IPS-15b (cell line): ENCODE measurements around the gene LGALS12.

ENCODE experiments used
- H3K27me3 ChIP-seq: one replicate; pipeline ENCODE4 v1.6.1; 2013; ENCODE audit warnings: low read length; ENCODE audit not compliant: control insufficient read depth, insufficient read depth
- H3K36me3 ChIP-seq: one replicate; pipeline ENCODE4 v1.6.1; 2013; ENCODE audit warnings: low read length; ENCODE audit not compliant: control insufficient read depth, insufficient read depth
- H3K4me1 ChIP-seq: one replicate; pipeline ENCODE4 v1.6.1; 2013; ENCODE audit warnings: mild to moderate bottlenecking, low read length; ENCODE audit not compliant: control insufficient read depth, insufficient read depth
- H3K4me3 ChIP-seq: one replicate; pipeline ENCODE4 v1.5.1; 2013; ENCODE audit warnings: low read depth, low read length
- H3K9ac ChIP-seq: one replicate; pipeline ENCODE4 v1.6.1; 2013; ENCODE audit warnings: low read depth, mild to moderate bottlenecking, low read length
- H3K9me3 ChIP-seq: one replicate; pipeline ENCODE4 v1.6.1; 2013; ENCODE audit warnings: mild to moderate bottlenecking, low read length; ENCODE audit not compliant: control insufficient read depth, insufficient read depth

Gene LGALS12

DNA sequence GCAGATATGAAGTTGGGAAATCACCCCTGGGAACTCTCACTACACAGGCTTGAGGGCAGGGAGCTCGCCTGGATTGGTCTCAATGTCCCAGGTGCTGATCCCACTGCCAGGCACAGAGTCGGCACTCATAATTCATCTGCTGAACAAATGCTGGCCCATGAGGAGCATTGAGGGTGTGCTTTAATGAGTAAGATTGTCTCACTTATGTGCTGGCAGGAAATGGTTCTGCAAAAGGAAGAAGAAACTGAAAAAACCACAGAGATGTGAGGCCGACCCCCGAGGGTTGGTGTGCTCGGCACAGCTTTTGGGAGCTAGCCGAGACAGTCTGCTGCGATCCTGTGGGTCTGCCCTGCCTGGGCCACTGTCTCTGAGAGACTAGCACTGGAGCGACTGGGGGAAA, 47.9 kb downstream of the LGALS12 start:
- H3K36me3 ChIP-seq, result no peaks in the 10 kb centered on the region
- H3K4me1 ChIP-seq, result peaks cover 4% of the 10 kb centered on the region
- no peaks in the 10 kb centered on the region for H3K9me3 ChIP-seq
- H3K27me3 ChIP-seq, result no peaks in the 10 kb centered on the region
- no peak overlapping the region for H3K9ac ChIP-seq
- no peak overlapping the region for H3K4me3 ChIP-seq

DNA sequence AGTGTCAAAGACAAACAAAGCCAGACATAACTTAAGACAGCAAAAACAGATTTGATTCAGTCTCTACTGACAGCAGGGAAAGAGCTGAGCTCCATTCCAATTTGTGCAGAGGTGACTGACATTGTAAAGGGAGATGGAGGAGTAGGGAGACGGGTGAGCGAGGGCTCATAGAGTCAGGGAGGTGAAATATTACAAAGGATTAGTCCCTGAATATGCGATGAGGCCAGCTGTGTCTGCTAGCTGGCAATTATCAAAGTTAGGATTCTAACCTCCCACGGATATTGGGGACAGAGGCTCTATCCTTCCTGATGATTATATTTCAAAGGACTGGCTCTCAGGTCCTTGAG, 49.0 kb downstream of the LGALS12 start:
- no peaks in the 10 kb centered on the region for H3K9me3 ChIP-seq
- no peaks in the 10 kb centered on the region for H3K27me3 ChIP-seq
- H3K36me3 ChIP-seq, result no peaks in the 10 kb centered on the region
- H3K4me1 ChIP-seq, result peaks cover 4% of the 10 kb centered on the region
- no peak overlapping the region for H3K4me3 ChIP-seq
- no peak overlapping the region for H3K9ac ChIP-seq

DNA sequence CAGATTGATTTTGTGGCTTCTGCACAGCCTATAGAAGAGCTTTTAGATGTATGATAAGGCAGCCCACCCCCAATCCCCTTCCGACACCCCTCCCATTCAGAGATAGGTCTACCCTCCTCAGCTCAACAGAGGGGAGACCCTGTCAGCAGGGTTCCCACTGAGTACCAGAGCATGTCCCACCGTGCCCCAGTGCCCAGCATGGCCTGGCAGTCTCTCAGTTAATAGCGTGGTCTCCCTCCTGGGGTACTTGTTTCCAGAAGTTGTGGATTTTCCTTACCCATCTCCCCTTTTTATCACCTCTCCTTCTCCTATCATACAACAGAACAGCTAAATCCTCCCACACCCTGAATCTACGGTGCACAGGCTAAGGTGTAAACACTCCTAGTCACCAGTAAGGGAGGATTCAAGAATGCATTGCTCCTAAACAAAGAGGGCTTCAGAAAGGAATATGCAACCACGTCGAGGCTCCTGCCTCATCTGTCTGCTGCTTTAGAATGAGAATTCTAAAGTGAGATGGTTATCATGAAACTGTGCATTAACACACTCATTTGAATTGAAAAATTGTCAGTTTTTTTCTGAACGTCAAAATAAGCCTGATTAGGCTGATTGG, 50.6 kb downstream of the LGALS12 start:
- peaks cover 4% of the 10 kb centered on the region for H3K4me1 ChIP-seq
- H3K4me3 ChIP-seq, result no peak overlapping the region
- H3K9ac ChIP-seq, result no peak overlapping the region
- H3K36me3 ChIP-seq, result no peaks in the 10 kb centered on the region
- H3K27me3 ChIP-seq, result no peaks in the 10 kb centered on the region
- no peaks in the 10 kb centered on the region for H3K9me3 ChIP-seq

DNA sequence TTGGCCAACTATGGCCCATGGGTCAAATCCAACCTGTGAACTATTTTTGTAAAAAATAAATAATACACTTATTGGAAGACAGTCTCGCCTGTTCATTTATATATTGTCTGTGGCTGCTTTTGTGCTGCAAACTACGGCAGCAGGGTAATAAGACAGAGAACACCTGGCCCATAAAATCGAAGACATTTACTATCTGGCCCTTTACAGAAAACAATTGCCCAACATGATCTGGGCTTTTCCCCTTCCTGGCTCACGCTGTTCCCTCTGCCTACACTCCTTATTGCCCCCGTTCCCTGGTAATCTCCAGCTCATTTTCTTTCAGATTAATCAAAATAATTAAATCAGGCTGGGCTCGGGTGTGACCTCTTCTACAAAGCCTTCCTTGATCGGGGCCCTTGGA, 51.7 kb downstream of the LGALS12 start:
- no peaks in the 10 kb centered on the region for H3K9me3 ChIP-seq
- H3K4me3 ChIP-seq, result no peak overlapping the region
- no peaks in the 10 kb centered on the region for H3K27me3 ChIP-seq
- H3K4me1 ChIP-seq, result peaks cover 4% of the 10 kb centered on the region
- no peak overlapping the region for H3K9ac ChIP-seq
- no peaks in the 10 kb centered on the region for H3K36me3 ChIP-seq

- Histone ChIP-seq H3K4me3 (no peak overlapping the region), H3K9ac (no peak overlapping the region), H3K27me3 (no peaks in the 10 kb centered on the region), H3K9me3 (no peaks in the 10 kb centered on the region), H3K36me3 (no peaks in the 10 kb centered on the region), H3K4me1 (peaks cover 4% of the 10 kb centered on the region)
Observed at GRCh38 chr11:63558459-63559157, 52.7 kb downstream of the LGALS12 start.

- Histone ChIP-seq H3K9me3 (no peaks in the 10 kb centered on the region), H3K4me1 (no peaks in the 10 kb centered on the region), H3K9ac (no peak overlapping the region), H3K4me3 (no peak overlapping the region), H3K36me3 (no peaks in the 10 kb centered on the region), H3K27me3 (no peaks in the 10 kb centered on the region)
Observed at GRCh38 chr11:63560506-63561180, 54.8 kb downstream of the LGALS12 start.

DNA sequence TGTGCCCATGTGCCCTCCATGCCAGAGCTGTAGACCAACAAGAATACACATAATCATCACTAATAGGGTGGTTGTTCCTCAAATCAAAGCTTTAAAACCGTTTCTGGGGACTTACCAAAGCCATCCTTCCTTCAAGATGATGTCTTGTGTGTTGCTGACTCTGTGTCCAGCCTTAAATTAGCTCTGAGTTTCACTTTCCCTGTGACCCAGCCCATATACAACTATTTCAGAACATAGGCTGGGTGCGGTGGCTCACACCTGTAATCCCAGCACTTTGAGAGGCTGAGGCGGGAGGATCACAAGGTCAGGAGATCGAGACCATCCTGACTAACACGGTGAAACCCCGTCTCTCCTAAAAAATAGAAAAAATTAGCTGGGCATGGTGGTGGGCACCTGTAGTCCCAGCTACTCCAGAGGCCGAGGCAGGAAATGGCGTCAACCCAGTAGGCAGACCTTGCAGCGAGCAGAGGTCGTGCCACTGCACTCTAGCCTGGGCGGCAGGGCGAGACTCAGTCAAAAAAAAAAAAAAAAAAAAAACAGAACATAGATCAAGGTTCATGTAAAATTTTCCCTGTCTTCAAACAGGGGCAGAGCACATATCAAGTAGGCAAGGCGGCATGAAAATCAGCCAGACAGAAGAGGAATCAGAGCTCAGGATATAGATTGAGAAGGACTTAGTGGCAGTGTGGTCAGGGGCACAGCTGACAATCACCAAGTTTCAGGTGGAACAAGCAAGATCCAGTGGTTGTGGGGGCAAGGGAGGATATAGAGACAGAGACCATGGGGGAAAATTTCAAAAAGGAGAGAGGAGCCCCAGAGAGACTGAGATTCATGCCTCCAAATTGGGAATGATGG, 57.5 kb downstream of the LGALS12 start, which contains the start of gene PLAAT2:
Gene PLAAT2 (minus strand): TSS at position 179 of the 855 bp plus-strand sequence. CDS start 55 bp downstream, at position 124.
- Histone ChIP-seq H3K4me1 (peaks cover 13% of the 10 kb centered on the region), H3K36me3 (no peaks in the 10 kb centered on the region), H3K9ac (no peak within 1 kb of the TSS), H3K27me3 (no peaks in the 10 kb centered on the region), H3K9me3 (no peaks in the 10 kb centered on the region), H3K4me3 (no peak within 1 kb of the TSS)

- no peaks in the 10 kb centered on the region for H3K27me3 ChIP-seq
- H3K4me1 ChIP-seq, result peaks cover 13% of the 10 kb centered on the region
- H3K36me3 ChIP-seq, result no peaks in the 10 kb centered on the region
- H3K9ac ChIP-seq, result no peak overlapping the region
- no peak overlapping the region for H3K4me3 ChIP-seq
- H3K9me3 ChIP-seq, result no peaks in the 10 kb centered on the region
Observed at GRCh38 chr11:63564056-63564774, 58.3 kb downstream of the LGALS12 start.

- H3K9ac ChIP-seq, result no peak overlapping the region
- H3K9me3 ChIP-seq, result no peaks in the 10 kb centered on the region
- H3K4me1 ChIP-seq, result peaks cover 13% of the 10 kb centered on the region
- H3K27me3 ChIP-seq, result no peaks in the 10 kb centered on the region
- no peaks in the 10 kb centered on the region for H3K36me3 ChIP-seq
- H3K4me3 ChIP-seq, result no peak overlapping the region
Observed at GRCh38 chr11:63564784-63565350, 59.0 kb downstream of the LGALS12 start.
